Left lung (tissue), 10 donors: Measurements from ENCODE around the gene GMDS. TPM values are rescaled to one million over a fixed set of nuclear protein-coding genes. Genes with fewer than 3 reads are reported as not detected.

ENCODE experiments used
- ATAC-seq: fragments of 200-7000 bp; cut with Tn5 transposase; one replicate; pipeline ENCODE4 v1.9.1; 2020; ENCODE audit warnings: moderate library complexity
- DNase-seq, 4 donors: peaks; one replicate each; pipeline ENCODE4 v3.0.0-alpha.2; 2013 to 2020
- H3K27ac ChIP-seq, 2 donors: fragments of 200-600 bp; sonication (generic) in 1 of 2; one replicate each; pipeline versions ENCODE4 v1.5.0 to v1.8.0; 2020 to 2021
- H3K27me3 ChIP-seq, 2 donors: fragments of 200-600 bp; sonication (generic) in 1 of 2; one replicate each; pipeline versions ENCODE4 v1.5.0 to v1.8.0; 2020 to 2021
- H3K36me3 ChIP-seq, 2 donors: fragments of 200-600 bp; sonication (generic) in 1 of 2; one replicate each; pipeline versions ENCODE4 v1.5.0 to v1.8.0; 2020 to 2021
- H3K4me1 ChIP-seq, 2 donors: fragments of 200-600 bp; one replicate each; pipeline ENCODE4 v1.8.0; 2021
- H3K4me3 ChIP-seq, 2 donors: fragments of 200-600 bp; sonication (generic) in 1 of 2; one replicate each; pipeline versions ENCODE4 v1.5.0 to v1.8.0; 2020 to 2021; ENCODE audit warnings: mild to moderate bottlenecking in 1 of 2
- H3K9me3 ChIP-seq, 2 donors: fragments of 200-600 bp; sonication (generic) in 1 of 2; one replicate each; pipeline versions ENCODE4 v1.5.0 to v1.8.0; 2020 to 2021
- CTCF ChIP-seq, 2 donors: fragments of 200-600 bp; sonication (generic) in 1 of 2; IDR thresholded peaks; one replicate each; pipeline versions ENCODE4 v1.5.0 to v1.8.0; 2021; ENCODE audit warnings: antibody characterized with exemption in 2 of 2
- intact Hi-C, 2 donors: fragments of 100-400 bp; cut with DNase I; formaldehyde crosslinking; loops; one replicate each; pipeline versions ENCODE4 v1.11.2 to v1.14.2; 2022
- polyA plus RNA-seq, 6 donors: library from polyadenylated mRNA; unstranded; fragments of 120-200 nt; gene quantifications; one replicate each; pipeline ENCODE4 v1.2.1, GENCODE V29; 2013; ENCODE audit not compliant: insufficient read length in 6 of 6
- total RNA-seq, 2 donors: library from RNA; stranded (reverse); fragmentation: NEBNext Ultra II Directional; extraction: Animal tissue kit (Norgen Biotek cat#: 25700); gene quantifications; one replicate each; pipeline ENCODE4 v1.2.1, GENCODE V29; 2021
- donor health status: DM: no; HTN: yes; CAD: no.
- donor health status: DM: no; HTN: no; CAD: no.

The GMDS gene
- total and polyA plus RNA-seq, 8 donors, result 16.5 to 25.4 (median 21.2) TPM

- Histone ChIP-seq H3K36me3 (no peaks in the 10 kb centered on the region), H3K4me3 (no peak overlapping the region), H3K4me1 (no peaks in the 10 kb centered on the region), H3K27me3 (no peaks in the 10 kb centered on the region), H3K27ac (no peak overlapping the region), H3K9me3 (peaks cover 0 to under 1% of the 10 kb centered on the region in 2 donors)
- intact Hi-C loops, result no loop called here
- DNase-seq (no peak), ATAC-seq (no peak)
- TF ChIP-seq CTCF (IDR thresholded peaks at IDR 0.05), result no peak
These were observed 159.7 kb downstream of the GMDS start for GRCh38 chr6:2085657-2086056.

GRCh38 chr6:2081155-2082138 is 164.0 kb downstream of the GMDS start:
- ATAC-seq (no peak), DNase-seq (no peak)
- Histone ChIP-seq H3K27me3 (no peaks in the 10 kb centered on the region), H3K27ac (no peak overlapping the region), H3K4me3 (no peak overlapping the region), H3K4me1 (no peaks in the 10 kb centered on the region), H3K9me3 (peaks cover 0 to 10% of the 10 kb centered on the region in 2 donors), H3K36me3 (no peaks in the 10 kb centered on the region)
- intact Hi-C loops, result no loop called here
- no peak for TF ChIP-seq CTCF (IDR thresholded peaks at IDR 0.05)

GRCh38 chr6:2078888-2079287 is 166.5 kb downstream of the GMDS start:
- Histone ChIP-seq H3K27ac (no peak overlapping the region), H3K9me3 (peaks cover 0 to 10% of the 10 kb centered on the region in 2 donors), H3K4me3 (no peak overlapping the region), H3K4me1 (no peaks in the 10 kb centered on the region), H3K36me3 (no peaks in the 10 kb centered on the region), H3K27me3 (no peaks in the 10 kb centered on the region)
- ATAC-seq, result no peak
- intact Hi-C loops, result no loop called here
- TF ChIP-seq CTCF (IDR thresholded peaks at IDR 0.05), result no peak
- DNase-seq, result no peak

GRCh38 chr6:2077826-2078225 is 167.6 kb downstream of the GMDS start:
- no peaks in the 10 kb centered on the region for H3K36me3 ChIP-seq
- H3K27me3 ChIP-seq, result no peaks in the 10 kb centered on the region
- H3K27ac ChIP-seq, result no peak overlapping the region
- peaks cover 0 to 10% of the 10 kb centered on the region in 2 donors for H3K9me3 ChIP-seq
- DNase-seq (no peak), ATAC-seq (no peak)
- intact Hi-C loops, result no loop called here
- H3K4me3 ChIP-seq, result no peak overlapping the region
- TF ChIP-seq CTCF (IDR thresholded peaks at IDR 0.05), result no peak
- H3K4me1 ChIP-seq, result no peaks in the 10 kb centered on the region

- Histone ChIP-seq H3K4me1 (no peaks in the 10 kb centered on the region), H3K27ac (no peak overlapping the region), H3K4me3 (no peak overlapping the region), H3K27me3 (no peaks in the 10 kb centered on the region), H3K36me3 (no peaks in the 10 kb centered on the region), H3K9me3 (peaks cover 0 to 3% of the 10 kb centered on the region in 2 donors)
- ATAC-seq, result no peak
- intact Hi-C loops, result no loop called here
- no peak for TF ChIP-seq CTCF (IDR thresholded peaks at IDR 0.05)
- no peak for DNase-seq
These were observed 171.9 kb downstream of the GMDS start for GRCh38 chr6:2073476-2073875.
